ENCODE data around the gene THBS3. TPM values are rescaled to one million over a fixed set of nuclear protein-coding genes. Genes with fewer than 3 reads are reported as not detected.

THBS3 gene
- total RNA-seq, 1 experiment from 2014 or later = 35.9 TPM

DNA sequence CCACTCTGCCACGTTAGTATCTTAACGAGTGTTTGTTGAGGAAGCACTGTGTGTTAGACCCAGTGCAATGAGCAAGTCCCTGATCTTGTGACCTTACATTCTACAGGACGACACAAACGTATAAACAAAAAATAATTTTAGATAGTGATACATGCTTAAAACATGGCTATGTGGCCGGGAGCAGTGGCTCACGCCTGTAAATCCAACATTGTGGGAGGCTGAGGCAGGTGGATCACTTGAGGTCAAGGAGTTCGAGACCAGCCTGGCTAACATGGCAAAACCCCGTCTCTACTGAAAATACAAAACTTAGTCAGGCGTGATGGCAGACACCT is 20.4 kb upstream of the THBS3 start:
- TF ChIP-seq, protein P1, sequence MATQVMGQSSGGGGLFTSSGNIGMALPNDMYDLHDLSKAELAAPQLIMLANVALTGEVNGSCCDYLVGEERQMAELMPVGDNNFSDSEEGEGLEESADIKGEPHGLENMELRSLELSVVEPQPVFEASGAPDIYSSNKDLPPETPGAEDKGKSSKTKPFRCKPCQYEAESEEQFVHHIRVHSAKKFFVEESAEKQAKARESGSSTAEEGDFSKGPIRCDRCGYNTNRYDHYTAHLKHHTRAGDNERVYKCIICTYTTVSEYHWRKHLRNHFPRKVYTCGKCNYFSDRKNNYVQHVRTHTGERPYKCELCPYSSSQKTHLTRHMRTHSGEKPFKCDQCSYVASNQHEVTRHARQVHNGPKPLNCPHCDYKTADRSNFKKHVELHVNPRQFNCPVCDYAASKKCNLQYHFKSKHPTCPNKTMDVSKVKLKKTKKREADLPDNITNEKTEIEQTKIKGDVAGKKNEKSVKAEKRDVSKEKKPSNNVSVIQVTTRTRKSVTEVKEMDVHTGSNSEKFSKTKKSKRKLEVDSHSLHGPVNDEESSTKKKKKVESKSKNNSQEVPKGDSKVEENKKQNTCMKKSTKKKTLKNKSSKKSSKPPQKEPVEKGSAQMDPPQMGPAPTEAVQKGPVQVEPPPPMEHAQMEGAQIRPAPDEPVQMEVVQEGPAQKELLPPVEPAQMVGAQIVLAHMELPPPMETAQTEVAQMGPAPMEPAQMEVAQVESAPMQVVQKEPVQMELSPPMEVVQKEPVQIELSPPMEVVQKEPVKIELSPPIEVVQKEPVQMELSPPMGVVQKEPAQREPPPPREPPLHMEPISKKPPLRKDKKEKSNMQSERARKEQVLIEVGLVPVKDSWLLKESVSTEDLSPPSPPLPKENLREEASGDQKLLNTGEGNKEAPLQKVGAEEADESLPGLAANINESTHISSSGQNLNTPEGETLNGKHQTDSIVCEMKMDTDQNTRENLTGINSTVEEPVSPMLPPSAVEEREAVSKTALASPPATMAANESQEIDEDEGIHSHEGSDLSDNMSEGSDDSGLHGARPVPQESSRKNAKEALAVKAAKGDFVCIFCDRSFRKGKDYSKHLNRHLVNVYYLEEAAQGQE (IDR thresholded peaks at IDR 0.05; ENCODE audit: insufficient read depth in 1 of 2, low read depth in 2 of 2, low read length in 1 of 2) = no peak
- TF ChIP-seq, protein P2, sequence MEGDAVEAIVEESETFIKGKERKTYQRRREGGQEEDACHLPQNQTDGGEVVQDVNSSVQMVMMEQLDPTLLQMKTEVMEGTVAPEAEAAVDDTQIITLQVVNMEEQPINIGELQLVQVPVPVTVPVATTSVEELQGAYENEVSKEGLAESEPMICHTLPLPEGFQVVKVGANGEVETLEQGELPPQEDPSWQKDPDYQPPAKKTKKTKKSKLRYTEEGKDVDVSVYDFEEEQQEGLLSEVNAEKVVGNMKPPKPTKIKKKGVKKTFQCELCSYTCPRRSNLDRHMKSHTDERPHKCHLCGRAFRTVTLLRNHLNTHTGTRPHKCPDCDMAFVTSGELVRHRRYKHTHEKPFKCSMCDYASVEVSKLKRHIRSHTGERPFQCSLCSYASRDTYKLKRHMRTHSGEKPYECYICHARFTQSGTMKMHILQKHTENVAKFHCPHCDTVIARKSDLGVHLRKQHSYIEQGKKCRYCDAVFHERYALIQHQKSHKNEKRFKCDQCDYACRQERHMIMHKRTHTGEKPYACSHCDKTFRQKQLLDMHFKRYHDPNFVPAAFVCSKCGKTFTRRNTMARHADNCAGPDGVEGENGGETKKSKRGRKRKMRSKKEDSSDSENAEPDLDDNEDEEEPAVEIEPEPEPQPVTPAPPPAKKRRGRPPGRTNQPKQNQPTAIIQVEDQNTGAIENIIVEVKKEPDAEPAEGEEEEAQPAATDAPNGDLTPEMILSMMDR (IDR thresholded peaks at IDR 0.05) = no peak
- TF ChIP-seq TCF7L2 (IDR thresholded peaks at IDR 0.05; ENCODE audit: low read depth, low read length) (no peak), POLR2AphosphoS5 (IDR thresholded peaks at IDR 0.05; ENCODE audit: low read depth, low read length) (no peak), SIN3A (IDR thresholded peaks at IDR 0.05; ENCODE audit: borderline replicate concordance, insufficient read depth, low read depth, low read length) (no peak)
- no TSS peak for BruUV-seq (replicated peaks)
- Histone ChIP-seq H3K9me3 (ENCODE audit: control insufficient read depth, insufficient read depth, low read depth, low read length) (no peaks in the 10 kb centered on the region), H3K4me3 (ENCODE audit: low read depth in 2 of 2, low read length in 2 of 2) (peak overlapping the region; percentile 51 to 74), H3K27me3 (ENCODE audit: control insufficient read depth, insufficient read depth, low read length) (no peaks in the 10 kb centered on the region), H3K27ac (ENCODE audit: low read length) (peak overlapping the region; percentile 97), H3K36me3 (ENCODE audit: control insufficient read depth, insufficient read depth, low read length) (no peaks in the 10 kb centered on the region), H3K4me1 (ENCODE audit: control insufficient read depth, insufficient read depth, low read length) (peaks cover 32% of the 10 kb centered on the region)
- DNase-seq (ENCODE audit: low read depth, low spot score) = no peak
- in situ Hi-C loops (cut with HindIII; ENCODE audit: low pct_unique_long_range_greater_than_20kb, low sequenced_read_pairs) = no loop called here
- POLR2A ChIA-PET = no interaction called here
- CTCF ChIA-PET = no interaction called here
- intact Hi-C loops (cut with micrococcal nuclease; ENCODE audit: unreplicated experiment) = no loop called here
- no peak for ATAC-seq

DNA sequence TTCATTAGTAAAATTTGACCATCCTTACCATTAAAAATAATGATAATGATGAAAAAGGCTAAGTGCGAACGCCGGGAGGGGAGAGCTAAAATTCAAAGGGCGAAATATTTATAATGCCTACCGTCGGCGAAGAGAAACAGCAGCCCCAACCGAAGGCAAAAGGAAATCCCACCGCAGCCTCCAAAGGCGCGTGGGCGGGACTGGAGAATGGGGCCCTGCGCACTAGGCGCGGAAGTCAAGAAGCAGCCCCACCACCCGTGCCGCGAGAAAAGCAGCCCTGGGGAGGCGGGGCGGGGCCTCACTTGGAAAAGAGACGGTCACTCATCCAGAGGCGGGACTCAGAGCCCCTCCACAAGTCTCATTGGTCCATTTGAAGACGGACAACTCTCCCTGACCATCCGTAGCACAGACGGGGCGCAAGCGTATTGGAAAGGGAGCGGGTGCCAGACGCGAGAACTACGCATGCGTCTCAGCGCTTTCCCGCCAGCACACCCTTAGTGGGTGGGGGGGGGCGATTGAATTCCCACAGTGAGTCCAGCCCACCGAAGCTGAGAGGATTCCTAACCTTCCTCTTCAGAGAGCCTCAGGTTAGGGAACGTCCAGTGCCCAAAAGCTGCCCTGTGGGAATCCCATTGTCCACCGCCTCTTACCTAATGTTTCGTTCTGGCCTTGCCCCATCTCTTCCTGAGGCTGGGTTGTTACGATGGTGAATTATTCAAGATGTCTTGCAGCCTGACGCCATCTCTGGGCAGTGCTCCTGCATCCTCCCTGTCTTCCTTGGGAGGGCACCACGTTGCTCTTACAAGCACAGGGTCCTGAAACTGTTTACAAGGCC is 19.8 kb upstream of the THBS3 start:
- peak overlapping the region; percentile 74 to 80 for H3K4me3 ChIP-seq (ENCODE audit: low read depth in 2 of 2, low read length in 2 of 2)
- POLR2A ChIA-PET = interaction anchor here (0.6 kb wide), 1 partner anchor 145 kb away, joined by 9 read pairs; no protein-coding TSS in a partner anchor
- no TSS peak for BruUV-seq (replicated peaks)
- no peaks in the 10 kb centered on the region for H3K9me3 ChIP-seq (ENCODE audit: control insufficient read depth, insufficient read depth, low read depth, low read length)
- peak; percentile 95 for ATAC-seq
- in situ Hi-C loops (cut with HindIII; ENCODE audit: low pct_unique_long_range_greater_than_20kb, low sequenced_read_pairs) = no loop called here
- no peaks in the 10 kb centered on the region for H3K27me3 ChIP-seq (ENCODE audit: control insufficient read depth, insufficient read depth, low read length)
- DNase-seq (ENCODE audit: low read depth, low spot score) = peak; percentile 95
- H3K4me1 ChIP-seq (ENCODE audit: control insufficient read depth, insufficient read depth, low read length) = peaks cover 32% of the 10 kb centered on the region
- CTCF ChIA-PET = interaction anchor here (0.8 kb wide), 1 partner anchor 21 kb away, joined by 3 read pairs; no protein-coding TSS in a partner anchor
- intact Hi-C loops (cut with micrococcal nuclease; ENCODE audit: unreplicated experiment) = no loop called here
- H3K36me3 ChIP-seq (ENCODE audit: control insufficient read depth, insufficient read depth, low read length) = no peaks in the 10 kb centered on the region
- TF ChIP-seq, protein P2 (IDR thresholded peaks at IDR 0.05) = no peak
- TF ChIP-seq POLR2AphosphoS5 (IDR thresholded peaks at IDR 0.05; ENCODE audit: low read depth, low read length) = peak; percentile 97
- TF ChIP-seq, protein P1 (IDR thresholded peaks at IDR 0.05; ENCODE audit: insufficient read depth in 1 of 2, low read depth in 2 of 2, low read length in 1 of 2) = no peak; a peak in 1 of 4 replicates
- TF ChIP-seq SIN3A (IDR thresholded peaks at IDR 0.05; ENCODE audit: borderline replicate concordance, insufficient read depth, low read depth, low read length) = peak; percentile 74; the same call in 1 of the 2 replicates
- no peak for TF ChIP-seq TCF7L2 (IDR thresholded peaks at IDR 0.05; ENCODE audit: low read depth, low read length)
- H3K27ac ChIP-seq (ENCODE audit: low read length) = peak overlapping the region; percentile 97
